ENCODE data around the gene OTULIN. TPM values are rescaled to one million over a fixed set of nuclear protein-coding genes. Genes with fewer than 3 reads are reported as not detected.

Gene OTULIN
- total and polyA plus RNA-seq, 2 experiments from 2014 or later: 24.3 to 43.9 TPM

DNA sequence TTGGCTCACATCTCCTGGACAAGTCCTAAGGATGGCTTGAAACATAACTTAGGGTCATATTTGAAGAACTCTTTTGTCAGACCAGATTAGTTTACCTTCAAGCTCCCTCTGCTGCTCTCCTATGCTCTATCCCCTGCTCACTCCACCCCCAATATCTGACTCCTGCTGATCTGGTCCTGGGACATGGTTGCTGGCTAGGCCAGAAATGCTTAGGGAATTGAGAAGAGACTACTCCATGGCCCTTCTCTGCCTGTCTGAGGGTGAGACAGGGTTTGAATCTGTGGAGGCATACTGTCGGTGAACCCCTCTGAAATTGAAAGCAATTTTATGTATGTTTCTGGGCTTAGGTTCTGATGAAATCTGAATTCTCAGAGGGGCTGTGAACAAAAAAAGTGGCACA lies 3.3 kb downstream of the OTULIN start:
- H2AFZ ChIP-seq: no peak overlapping the region
- H3K9me3 Mint-ChIP-seq: no peaks in the 10 kb centered on the region
- no peak overlapping the region for H3K27ac ChIP-seq (ENCODE audit: low read depth)
- no peaks in the 10 kb centered on the region for H3K36me3 ChIP-seq (ENCODE audit: insufficient read depth)
- H3K27ac Mint-ChIP-seq: no peak overlapping the region
- no peak overlapping the region for H3K4me3 ChIP-seq
- no peak overlapping the region for H3K4me2 ChIP-seq
- H3K27me3 ChIP-seq (ENCODE audit: insufficient read depth): peaks cover 27% of the 10 kb centered on the region
- TF ChIP-seq JUNB (IDR thresholded peaks at IDR 0.05; ENCODE audit: unreplicated experiment) (no peak), EZH2 (IDR thresholded peaks at IDR 0.05; ENCODE audit: low read depth, unreplicated experiment) (no peak), NANOG (IDR thresholded peaks at IDR 0.05; ENCODE audit: borderline replicate concordance) (no peak), EZH2phosphoT487 (IDR thresholded peaks at IDR 0.05; ENCODE audit: unreplicated experiment) (no peak), POLR2AphosphoS5 (IDR thresholded peaks at IDR 0.05; ENCODE audit: low read depth) (no peak), CREB1 (CRISPR knock-in tag; IDR thresholded peaks at IDR 0.05; ENCODE audit: low read depth) (no peak), ZNF114 (CRISPR knock-in tag; IDR thresholded peaks at IDR 0.05) (no peak), STAT1 (IDR thresholded peaks at IDR 0.05; ENCODE audit: unreplicated experiment) (no peak), ZNF331 (CRISPR knock-in tag; IDR thresholded peaks at IDR 0.05; ENCODE audit: low read depth) (no peak)
- TF ChIP-seq, protein P1, sequence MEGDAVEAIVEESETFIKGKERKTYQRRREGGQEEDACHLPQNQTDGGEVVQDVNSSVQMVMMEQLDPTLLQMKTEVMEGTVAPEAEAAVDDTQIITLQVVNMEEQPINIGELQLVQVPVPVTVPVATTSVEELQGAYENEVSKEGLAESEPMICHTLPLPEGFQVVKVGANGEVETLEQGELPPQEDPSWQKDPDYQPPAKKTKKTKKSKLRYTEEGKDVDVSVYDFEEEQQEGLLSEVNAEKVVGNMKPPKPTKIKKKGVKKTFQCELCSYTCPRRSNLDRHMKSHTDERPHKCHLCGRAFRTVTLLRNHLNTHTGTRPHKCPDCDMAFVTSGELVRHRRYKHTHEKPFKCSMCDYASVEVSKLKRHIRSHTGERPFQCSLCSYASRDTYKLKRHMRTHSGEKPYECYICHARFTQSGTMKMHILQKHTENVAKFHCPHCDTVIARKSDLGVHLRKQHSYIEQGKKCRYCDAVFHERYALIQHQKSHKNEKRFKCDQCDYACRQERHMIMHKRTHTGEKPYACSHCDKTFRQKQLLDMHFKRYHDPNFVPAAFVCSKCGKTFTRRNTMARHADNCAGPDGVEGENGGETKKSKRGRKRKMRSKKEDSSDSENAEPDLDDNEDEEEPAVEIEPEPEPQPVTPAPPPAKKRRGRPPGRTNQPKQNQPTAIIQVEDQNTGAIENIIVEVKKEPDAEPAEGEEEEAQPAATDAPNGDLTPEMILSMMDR (conservative IDR thresholded peaks at IDR 0.05; ENCODE audit: low read depth in 2 of 2): no peak
- TF ChIP-seq, protein P2, sequence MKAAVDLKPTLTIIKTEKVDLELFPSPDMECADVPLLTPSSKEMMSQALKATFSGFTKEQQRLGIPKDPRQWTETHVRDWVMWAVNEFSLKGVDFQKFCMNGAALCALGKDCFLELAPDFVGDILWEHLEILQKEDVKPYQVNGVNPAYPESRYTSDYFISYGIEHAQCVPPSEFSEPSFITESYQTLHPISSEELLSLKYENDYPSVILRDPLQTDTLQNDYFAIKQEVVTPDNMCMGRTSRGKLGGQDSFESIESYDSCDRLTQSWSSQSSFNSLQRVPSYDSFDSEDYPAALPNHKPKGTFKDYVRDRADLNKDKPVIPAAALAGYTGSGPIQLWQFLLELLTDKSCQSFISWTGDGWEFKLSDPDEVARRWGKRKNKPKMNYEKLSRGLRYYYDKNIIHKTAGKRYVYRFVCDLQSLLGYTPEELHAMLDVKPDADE (IDR thresholded peaks at IDR 0.05): no peak
- TF ChIP-seq, protein P3, sequence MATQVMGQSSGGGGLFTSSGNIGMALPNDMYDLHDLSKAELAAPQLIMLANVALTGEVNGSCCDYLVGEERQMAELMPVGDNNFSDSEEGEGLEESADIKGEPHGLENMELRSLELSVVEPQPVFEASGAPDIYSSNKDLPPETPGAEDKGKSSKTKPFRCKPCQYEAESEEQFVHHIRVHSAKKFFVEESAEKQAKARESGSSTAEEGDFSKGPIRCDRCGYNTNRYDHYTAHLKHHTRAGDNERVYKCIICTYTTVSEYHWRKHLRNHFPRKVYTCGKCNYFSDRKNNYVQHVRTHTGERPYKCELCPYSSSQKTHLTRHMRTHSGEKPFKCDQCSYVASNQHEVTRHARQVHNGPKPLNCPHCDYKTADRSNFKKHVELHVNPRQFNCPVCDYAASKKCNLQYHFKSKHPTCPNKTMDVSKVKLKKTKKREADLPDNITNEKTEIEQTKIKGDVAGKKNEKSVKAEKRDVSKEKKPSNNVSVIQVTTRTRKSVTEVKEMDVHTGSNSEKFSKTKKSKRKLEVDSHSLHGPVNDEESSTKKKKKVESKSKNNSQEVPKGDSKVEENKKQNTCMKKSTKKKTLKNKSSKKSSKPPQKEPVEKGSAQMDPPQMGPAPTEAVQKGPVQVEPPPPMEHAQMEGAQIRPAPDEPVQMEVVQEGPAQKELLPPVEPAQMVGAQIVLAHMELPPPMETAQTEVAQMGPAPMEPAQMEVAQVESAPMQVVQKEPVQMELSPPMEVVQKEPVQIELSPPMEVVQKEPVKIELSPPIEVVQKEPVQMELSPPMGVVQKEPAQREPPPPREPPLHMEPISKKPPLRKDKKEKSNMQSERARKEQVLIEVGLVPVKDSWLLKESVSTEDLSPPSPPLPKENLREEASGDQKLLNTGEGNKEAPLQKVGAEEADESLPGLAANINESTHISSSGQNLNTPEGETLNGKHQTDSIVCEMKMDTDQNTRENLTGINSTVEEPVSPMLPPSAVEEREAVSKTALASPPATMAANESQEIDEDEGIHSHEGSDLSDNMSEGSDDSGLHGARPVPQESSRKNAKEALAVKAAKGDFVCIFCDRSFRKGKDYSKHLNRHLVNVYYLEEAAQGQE (IDR thresholded peaks at IDR 0.05; ENCODE audit: unreplicated experiment): no peak
- TF ChIP-seq, protein P4, sequence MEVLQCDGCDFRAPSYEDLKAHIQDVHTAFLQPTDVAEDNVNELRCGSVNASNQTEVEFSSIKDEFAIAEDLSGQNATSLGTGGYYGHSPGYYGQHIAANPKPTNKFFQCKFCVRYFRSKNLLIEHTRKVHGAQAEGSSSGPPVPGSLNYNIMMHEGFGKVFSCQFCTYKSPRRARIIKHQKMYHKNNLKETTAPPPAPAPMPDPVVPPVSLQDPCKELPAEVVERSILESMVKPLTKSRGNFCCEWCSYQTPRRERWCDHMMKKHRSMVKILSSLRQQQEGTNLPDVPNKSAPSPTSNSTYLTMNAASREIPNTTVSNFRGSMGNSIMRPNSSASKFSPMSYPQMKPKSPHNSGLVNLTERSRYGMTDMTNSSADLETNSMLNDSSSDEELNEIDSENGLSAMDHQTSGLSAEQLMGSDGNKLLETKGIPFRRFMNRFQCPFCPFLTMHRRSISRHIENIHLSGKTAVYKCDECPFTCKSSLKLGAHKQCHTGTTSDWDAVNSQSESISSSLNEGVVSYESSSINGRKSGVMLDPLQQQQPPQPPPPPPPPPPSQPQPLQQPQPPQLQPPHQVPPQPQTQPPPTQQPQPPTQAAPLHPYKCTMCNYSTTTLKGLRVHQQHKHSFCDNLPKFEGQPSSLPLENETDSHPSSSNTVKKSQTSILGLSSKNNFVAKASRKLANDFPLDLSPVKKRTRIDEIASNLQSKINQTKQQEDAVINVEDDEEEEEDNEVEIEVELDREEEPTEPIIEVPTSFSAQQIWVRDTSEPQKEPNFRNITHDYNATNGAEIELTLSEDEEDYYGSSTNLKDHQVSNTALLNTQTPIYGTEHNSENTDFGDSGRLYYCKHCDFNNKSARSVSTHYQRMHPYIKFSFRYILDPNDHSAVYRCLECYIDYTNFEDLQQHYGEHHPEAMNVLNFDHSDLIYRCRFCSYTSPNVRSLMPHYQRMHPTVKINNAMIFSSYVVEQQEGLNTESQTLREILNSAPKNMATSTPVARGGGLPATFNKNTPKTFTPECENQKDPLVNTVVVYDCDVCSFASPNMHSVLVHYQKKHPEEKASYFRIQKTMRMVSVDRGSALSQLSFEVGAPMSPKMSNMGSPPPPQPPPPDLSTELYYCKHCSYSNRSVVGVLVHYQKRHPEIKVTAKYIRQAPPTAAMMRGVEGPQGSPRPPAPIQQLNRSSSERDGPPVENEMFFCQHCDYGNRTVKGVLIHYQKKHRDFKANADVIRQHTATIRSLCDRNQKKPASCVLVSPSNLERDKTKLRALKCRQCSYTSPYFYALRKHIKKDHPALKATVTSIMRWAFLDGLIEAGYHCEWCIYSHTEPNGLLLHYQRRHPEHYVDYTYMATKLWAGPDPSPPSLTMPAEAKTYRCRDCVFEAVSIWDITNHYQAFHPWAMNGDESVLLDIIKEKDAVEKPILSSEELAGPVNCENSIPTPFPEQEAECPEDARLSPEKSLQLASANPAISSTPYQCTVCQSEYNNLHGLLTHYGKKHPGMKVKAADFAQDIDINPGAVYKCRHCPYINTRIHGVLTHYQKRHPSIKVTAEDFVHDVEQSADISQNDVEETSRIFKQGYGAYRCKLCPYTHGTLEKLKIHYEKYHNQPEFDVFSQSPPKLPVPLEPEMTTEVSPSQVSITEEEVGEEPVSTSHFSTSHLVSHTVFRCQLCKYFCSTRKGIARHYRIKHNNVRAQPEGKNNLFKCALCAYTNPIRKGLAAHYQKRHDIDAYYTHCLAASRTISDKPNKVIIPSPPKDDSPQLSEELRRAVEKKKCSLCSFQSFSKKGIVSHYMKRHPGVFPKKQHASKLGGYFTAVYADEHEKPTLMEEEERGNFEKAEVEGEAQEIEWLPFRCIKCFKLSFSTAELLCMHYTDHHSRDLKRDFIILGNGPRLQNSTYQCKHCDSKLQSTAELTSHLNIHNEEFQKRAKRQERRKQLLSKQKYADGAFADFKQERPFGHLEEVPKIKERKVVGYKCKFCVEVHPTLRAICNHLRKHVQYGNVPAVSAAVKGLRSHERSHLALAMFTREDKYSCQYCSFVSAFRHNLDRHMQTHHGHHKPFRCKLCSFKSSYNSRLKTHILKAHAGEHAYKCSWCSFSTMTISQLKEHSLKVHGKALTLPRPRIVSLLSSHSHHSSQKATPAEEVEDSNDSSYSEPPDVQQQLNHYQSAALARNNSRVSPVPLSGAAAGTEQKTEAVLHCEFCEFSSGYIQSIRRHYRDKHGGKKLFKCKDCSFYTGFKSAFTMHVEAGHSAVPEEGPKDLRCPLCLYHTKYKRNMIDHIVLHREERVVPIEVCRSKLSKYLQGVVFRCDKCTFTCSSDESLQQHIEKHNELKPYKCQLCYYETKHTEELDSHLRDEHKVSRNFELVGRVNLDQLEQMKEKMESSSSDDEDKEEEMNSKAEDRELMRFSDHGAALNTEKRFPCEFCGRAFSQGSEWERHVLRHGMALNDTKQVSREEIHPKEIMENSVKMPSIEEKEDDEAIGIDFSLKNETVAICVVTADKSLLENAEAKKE (CRISPR knock-in tag; IDR thresholded peaks at IDR 0.05): no peak
- H3F3A ChIP-seq (replicated peaks; ENCODE audit: low read depth): 0 out of 2 replicates have a peak, but pooled peaks cover 3% of the 10 kb centered on the region
- no peak for DNase-seq (ENCODE audit: low spot score)
- no peak overlapping the region for H3K4me3 Mint-ChIP-seq
- H3K4me1 ChIP-seq (ENCODE audit: insufficient read depth): peaks cover 37% of the 10 kb centered on the region
- H3K79me2 ChIP-seq (replicated peaks; ENCODE audit: insufficient read depth): peaks cover 77% of the 10 kb centered on the region
- H3K36me3 Mint-ChIP-seq (ENCODE audit: low read depth): no peaks in the 10 kb centered on the region; the same call in 2 of the 3 replicates
- H3K4me1 Mint-ChIP-seq: peaks cover 37% of the 10 kb centered on the region
- H3K9me2 ChIP-seq (ENCODE audit: insufficient read depth): no peaks in the 10 kb centered on the region; the same call in 1 of the 2 replicates
- H3K27me3 Mint-ChIP-seq (ENCODE audit: insufficient read depth, low read depth, poor library complexity): peaks cover 23% of the 10 kb centered on the region
- ATAC-seq: no peak
- peaks cover 4% of the 10 kb centered on the region; the same call in 1 of the 2 replicates for H4K20me1 ChIP-seq (replicated peaks; ENCODE audit: insufficient read depth)

Data from GM23338 (cell line).